ENCODE measurements around the gene KCNMA1.

KCNMA1 gene

GRCh38 chr10:77121829-77122228 is 515.8 kb downstream of the KCNMA1 start:
- no peaks in the 10 kb centered on the region for H3K36me3 ChIP-seq (ENCODE audit: control insufficient read depth, insufficient read depth, low read length)
- H3K27ac ChIP-seq (ENCODE audit: insufficient read depth, low read length, poor library complexity, severe bottlenecking) = no peak overlapping the region
- no peaks in the 10 kb centered on the region for H3K4me1 ChIP-seq (ENCODE audit: control insufficient read depth, insufficient read depth, low read length, poor library complexity, severe bottlenecking)
- H3K27me3 ChIP-seq (replicated peaks; ENCODE audit: control insufficient read depth, insufficient read depth, low read length, poor library complexity, severe bottlenecking) = no peaks in the 10 kb centered on the region
- H3K4me3 ChIP-seq (ENCODE audit: insufficient read depth, low read depth, low read length, poor library complexity, severe bottlenecking) = no peak overlapping the region
- no peak for DNase-seq
- no peaks in the 10 kb centered on the region for H3K9me3 ChIP-seq (ENCODE audit: control insufficient read depth, low read length)

GRCh38 chr10:77120666-77121376 is 516.8 kb downstream of the KCNMA1 start:
- no peaks in the 10 kb centered on the region for H3K9me3 ChIP-seq (ENCODE audit: control insufficient read depth, low read length)
- no peaks in the 10 kb centered on the region for H3K27me3 ChIP-seq (replicated peaks; ENCODE audit: control insufficient read depth, insufficient read depth, low read length, poor library complexity, severe bottlenecking)
- DNase-seq = no peak
- no peak overlapping the region for H3K4me3 ChIP-seq (ENCODE audit: insufficient read depth, low read depth, low read length, poor library complexity, severe bottlenecking)
- no peak overlapping the region for H3K27ac ChIP-seq (ENCODE audit: insufficient read depth, low read length, poor library complexity, severe bottlenecking)
- H3K36me3 ChIP-seq (ENCODE audit: control insufficient read depth, insufficient read depth, low read length) = no peaks in the 10 kb centered on the region
- H3K4me1 ChIP-seq (ENCODE audit: control insufficient read depth, insufficient read depth, low read length, poor library complexity, severe bottlenecking) = no peaks in the 10 kb centered on the region

GRCh38 chr10:77120012-77120411 is 517.6 kb downstream of the KCNMA1 start:
- no peak for DNase-seq
- Histone ChIP-seq H3K27ac (ENCODE audit: insufficient read depth, low read length, poor library complexity, severe bottlenecking) (no peak overlapping the region), H3K9me3 (ENCODE audit: control insufficient read depth, low read length) (no peaks in the 10 kb centered on the region), H3K27me3 (replicated peaks; ENCODE audit: control insufficient read depth, insufficient read depth, low read length, poor library complexity, severe bottlenecking) (no peaks in the 10 kb centered on the region), H3K36me3 (ENCODE audit: control insufficient read depth, insufficient read depth, low read length) (no peaks in the 10 kb centered on the region), H3K4me1 (ENCODE audit: control insufficient read depth, insufficient read depth, low read length, poor library complexity, severe bottlenecking) (no peaks in the 10 kb centered on the region), H3K4me3 (ENCODE audit: insufficient read depth, low read depth, low read length, poor library complexity, severe bottlenecking) (no peak overlapping the region)

GRCh38 chr10:77118603-77119282 is 518.9 kb downstream of the KCNMA1 start:
- H3K4me3 ChIP-seq (ENCODE audit: insufficient read depth, low read depth, low read length, poor library complexity, severe bottlenecking) = no peak overlapping the region

GRCh38 chr10:77117501-77117900 is 520.1 kb downstream of the KCNMA1 start:
- DNase-seq = no peak
- Histone ChIP-seq H3K27ac (ENCODE audit: insufficient read depth, low read length, poor library complexity, severe bottlenecking) (no peak overlapping the region), H3K27me3 (replicated peaks; ENCODE audit: control insufficient read depth, insufficient read depth, low read length, poor library complexity, severe bottlenecking) (no peaks in the 10 kb centered on the region), H3K4me3 (ENCODE audit: insufficient read depth, low read depth, low read length, poor library complexity, severe bottlenecking) (no peak overlapping the region), H3K4me1 (ENCODE audit: control insufficient read depth, insufficient read depth, low read length, poor library complexity, severe bottlenecking) (no peaks in the 10 kb centered on the region), H3K9me3 (ENCODE audit: control insufficient read depth, low read length) (no peaks in the 10 kb centered on the region), H3K36me3 (ENCODE audit: control insufficient read depth, insufficient read depth, low read length) (no peaks in the 10 kb centered on the region)

More at GRCh38 chr10:77118603-77119282, 518.9 kb downstream of the KCNMA1 start:
- H3K27ac ChIP-seq (ENCODE audit: insufficient read depth, low read length, poor library complexity, severe bottlenecking) = no peak overlapping the region
- DNase-seq = no peak
- H3K4me1 ChIP-seq (ENCODE audit: control insufficient read depth, insufficient read depth, low read length, poor library complexity, severe bottlenecking) = no peaks in the 10 kb centered on the region
- no peaks in the 10 kb centered on the region for H3K27me3 ChIP-seq (replicated peaks; ENCODE audit: control insufficient read depth, insufficient read depth, low read length, poor library complexity, severe bottlenecking)
- no peaks in the 10 kb centered on the region for H3K36me3 ChIP-seq (ENCODE audit: control insufficient read depth, insufficient read depth, low read length)
- no peaks in the 10 kb centered on the region for H3K9me3 ChIP-seq (ENCODE audit: control insufficient read depth, low read length)

- DNase-seq = no peak
- H3K4me3 ChIP-seq (ENCODE audit: insufficient read depth, low read depth, low read length, poor library complexity, severe bottlenecking) = no peak overlapping the region
- H3K4me1 ChIP-seq (ENCODE audit: control insufficient read depth, insufficient read depth, low read length, poor library complexity, severe bottlenecking) = no peaks in the 10 kb centered on the region
- H3K27me3 ChIP-seq (replicated peaks; ENCODE audit: control insufficient read depth, insufficient read depth, low read length, poor library complexity, severe bottlenecking) = no peaks in the 10 kb centered on the region
- no peaks in the 10 kb centered on the region for H3K36me3 ChIP-seq (ENCODE audit: control insufficient read depth, insufficient read depth, low read length)
- H3K27ac ChIP-seq (ENCODE audit: insufficient read depth, low read length, poor library complexity, severe bottlenecking) = no peak overlapping the region
- no peaks in the 10 kb centered on the region for H3K9me3 ChIP-seq (ENCODE audit: control insufficient read depth, low read length)
Measured at GRCh38 chr10:77116904-77117303, 520.7 kb downstream of the KCNMA1 start.

GRCh38 chr10:77114181-77114821 is 523.3 kb downstream of the KCNMA1 start:
- no peak overlapping the region for H3K4me3 ChIP-seq (ENCODE audit: insufficient read depth, low read depth, low read length, poor library complexity, severe bottlenecking)
- no peak for DNase-seq
- no peak overlapping the region for H3K27ac ChIP-seq (ENCODE audit: insufficient read depth, low read length, poor library complexity, severe bottlenecking)
- H3K4me1 ChIP-seq (ENCODE audit: control insufficient read depth, insufficient read depth, low read length, poor library complexity, severe bottlenecking) = no peaks in the 10 kb centered on the region
- no peaks in the 10 kb centered on the region for H3K36me3 ChIP-seq (ENCODE audit: control insufficient read depth, insufficient read depth, low read length)
- H3K9me3 ChIP-seq (ENCODE audit: control insufficient read depth, low read length) = no peaks in the 10 kb centered on the region
- H3K27me3 ChIP-seq (replicated peaks; ENCODE audit: control insufficient read depth, insufficient read depth, low read length, poor library complexity, severe bottlenecking) = no peaks in the 10 kb centered on the region

- no peak overlapping the region for H3K27ac ChIP-seq (ENCODE audit: insufficient read depth, low read length, poor library complexity, severe bottlenecking)
- H3K4me3 ChIP-seq (ENCODE audit: insufficient read depth, low read depth, low read length, poor library complexity, severe bottlenecking) = no peak overlapping the region
- H3K27me3 ChIP-seq (replicated peaks; ENCODE audit: control insufficient read depth, insufficient read depth, low read length, poor library complexity, severe bottlenecking) = peaks cover 2% of the 10 kb centered on the region
- H3K9me3 ChIP-seq (ENCODE audit: control insufficient read depth, low read length) = no peaks in the 10 kb centered on the region
- H3K4me1 ChIP-seq (ENCODE audit: control insufficient read depth, insufficient read depth, low read length, poor library complexity, severe bottlenecking) = no peaks in the 10 kb centered on the region
- DNase-seq = no peak
- no peaks in the 10 kb centered on the region for H3K36me3 ChIP-seq (ENCODE audit: control insufficient read depth, insufficient read depth, low read length)
Measured at GRCh38 chr10:77111611-77112550, 525.7 kb downstream of the KCNMA1 start.

GRCh38 chr10:77110757-77111156 is 526.9 kb downstream of the KCNMA1 start:
- Histone ChIP-seq H3K4me1 (ENCODE audit: control insufficient read depth, insufficient read depth, low read length, poor library complexity, severe bottlenecking) (no peaks in the 10 kb centered on the region), H3K4me3 (ENCODE audit: insufficient read depth, low read depth, low read length, poor library complexity, severe bottlenecking) (no peak overlapping the region), H3K27me3 (replicated peaks; ENCODE audit: control insufficient read depth, insufficient read depth, low read length, poor library complexity, severe bottlenecking) (peaks cover 2% of the 10 kb centered on the region), H3K36me3 (ENCODE audit: control insufficient read depth, insufficient read depth, low read length) (no peaks in the 10 kb centered on the region), H3K27ac (ENCODE audit: insufficient read depth, low read length, poor library complexity, severe bottlenecking) (no peak overlapping the region), H3K9me3 (ENCODE audit: control insufficient read depth, low read length) (no peaks in the 10 kb centered on the region)
- DNase-seq = no peak

Data from effector memory CD4-positive, alpha-beta T cell (primary cell).